CD4-positive, alpha-beta T cell treated with Interleukin-15 for 1 hour (primary cell): ENCODE data around the gene GDF3.

Experiments used
- DNase-seq: peaks from one replicate; pipeline ENCODE4 v3.0.0-alpha.2; 2020

Gene GDF3

GRCh38 chr12:7666595-7666994, 29.0 kb downstream of the GDF3 start:
- DNase-seq = no peak

- no peak for DNase-seq
Measured at GRCh38 chr12:7661741-7662140, 33.8 kb downstream of the GDF3 start.

GRCh38 chr12:7656121-7656520, 39.5 kb downstream of the GDF3 start:
- DNase-seq = no peak

GRCh38 chr12:7650091-7650490, 45.5 kb downstream of the GDF3 start:
- DNase-seq = no peak

- no peak for DNase-seq
Measured at GRCh38 chr12:7647071-7647470, 48.5 kb downstream of the GDF3 start.

GRCh38 chr12:7646178-7646475, 49.4 kb downstream of the GDF3 start:
- DNase-seq = no peak

GRCh38 chr12:7645395-7646177, 50.0 kb downstream of the GDF3 start:
- DNase-seq = no peak

GRCh38 chr12:7642876-7643309, 52.7 kb downstream of the GDF3 start:
- DNase-seq = no peak

- no peak for DNase-seq
Measured at GRCh38 chr12:7642287-7642686, 53.3 kb downstream of the GDF3 start.

GRCh38 chr12:7640123-7640995, 55.2 kb downstream of the GDF3 start:
- DNase-seq = peak; percentile 85
